ENCODE measurements around the gene TAPBPL. TPM values are rescaled to one million over a fixed set of nuclear protein-coding genes. Genes with fewer than 3 reads are reported as not detected.

TAPBPL gene
- total and polyA plus RNA-seq, 2 of the 4 experiments (the other 2 are of a cell fraction) = 3.4 to 12.1 TPM

DNA sequence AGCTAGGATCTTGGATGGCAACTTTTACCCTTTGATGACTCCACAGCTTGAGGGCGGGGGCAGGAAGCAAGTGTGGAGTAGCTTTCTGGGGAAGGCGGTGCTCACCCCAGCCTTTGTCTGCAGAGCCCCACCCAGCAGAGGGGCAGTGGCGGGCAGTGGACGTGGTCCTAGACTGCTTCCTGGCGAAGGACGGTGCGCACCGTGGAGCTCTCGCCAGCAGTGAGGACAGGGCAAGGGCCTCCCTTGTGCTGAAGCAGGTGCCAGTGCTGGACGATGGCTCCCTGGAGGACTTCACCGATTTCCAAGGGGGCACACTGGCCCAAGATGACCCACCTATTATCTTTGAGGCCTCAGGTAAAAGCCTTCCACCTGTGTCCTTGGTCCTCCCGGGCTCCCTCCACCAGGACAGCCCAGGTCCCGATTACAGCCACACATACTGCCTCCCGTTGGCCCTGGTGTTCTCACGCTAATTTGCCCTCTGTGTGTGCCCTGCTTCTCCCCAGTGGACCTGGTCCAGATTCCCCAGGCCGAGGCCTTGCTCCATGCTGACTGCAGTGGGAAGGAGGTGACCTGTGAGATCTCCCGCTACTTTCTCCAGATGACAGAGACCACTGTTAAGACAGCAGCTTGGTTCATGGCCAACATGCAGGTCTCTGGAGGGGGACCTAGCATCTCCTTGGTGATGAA is 1.2 kb downstream of the TAPBPL start:
- 91% methylated on average over 7 of the region's 17 CpGs; no CpG with 5 or more reads in 1 of the 2 experiments for WGBS, 2 experiments (ENCODE audit: extremely low coverage in 2 of 2, insufficient read length in 1 of 2)
- peak overlapping the region; percentile 95; the same call in 1 of the 2 replicates for H2BK120ac ChIP-seq (ENCODE audit: low read depth, low read length)
- peak overlapping the region; percentile 99; the same call in 1 of the 2 replicates for H4K5ac ChIP-seq (ENCODE audit: low read depth, low read length)
- in situ Hi-C loops (cut with MboI; ENCODE audit: low sequenced_read_pairs) = loop anchor here (25.0 kb wide), 1 partner anchor 266 kb away; no protein-coding TSS in a partner anchor
- ATAC-seq (ENCODE audit: low read depth) = no peak
- ChIA-PET POLR2A (ENCODE audit: unreplicated experiment) (no interaction called here), CTCF (interaction anchor here (0.5 kb wide), 1 partner anchor 246 kb away, joined by 3 read pairs; no protein-coding TSS in a partner anchor)
- BruUV-seq (replicated peaks) = no TSS peak
- H3K14ac ChIP-seq (replicated peaks; ENCODE audit: low read depth, low read length) = peak overlapping the region; percentile 99
- H3K4me3 ChIP-seq (ENCODE audit: insufficient read depth, low read depth, low read length) = no peak overlapping the region
- peak overlapping the region; percentile 98 for H2AK9ac ChIP-seq (replicated peaks; ENCODE audit: low read depth, low read length, poor library complexity)
- peaks cover 16% of the 10 kb centered on the region for H3K4me1 ChIP-seq (ENCODE audit: control insufficient read depth, insufficient read depth, low read length)
- peak overlapping the region; percentile 98; the same call in 1 of the 2 replicates for H3K27ac ChIP-seq (ENCODE audit: insufficient read depth, low read length)
- peak overlapping the region; percentile 100 for H3K4ac ChIP-seq (ENCODE audit: low read depth, low read length)
- H2AK5ac ChIP-seq (ENCODE audit: low read depth, low read length) = peak overlapping the region; percentile 99
- no peak overlapping the region; the same call in 2 of the 3 replicates for H2BK15ac ChIP-seq (ENCODE audit: low read depth, low read length)
- peaks cover 16 to 37% of the 10 kb centered on the region in 2 experiments for H3K79me1 ChIP-seq (ENCODE audit: low read depth in 1 of 2, low read length in 2 of 2)
- H3K36me3 ChIP-seq (ENCODE audit: control insufficient read depth, insufficient read depth, low read length) = peaks cover 9% of the 10 kb centered on the region
- no peak overlapping the region for H3K56ac ChIP-seq (ENCODE audit: extremely low read depth, insufficient read depth, low read length)
- H4K91ac ChIP-seq (ENCODE audit: insufficient read depth, low read depth, low read length) = peak overlapping the region; percentile 99
- H4K20me1 ChIP-seq (ENCODE audit: insufficient read depth, low read length) = no peaks in the 10 kb centered on the region
- intact Hi-C loops (cut with micrococcal nuclease) = no loop called here
- H2BK5ac ChIP-seq (ENCODE audit: low read depth, low read length, poor library complexity, severe bottlenecking) = peak overlapping the region; percentile 22
- peak overlapping the region; percentile 64 for H2BK20ac ChIP-seq (ENCODE audit: low read depth, low read length)
- TF ChIP-seq, protein P1, sequence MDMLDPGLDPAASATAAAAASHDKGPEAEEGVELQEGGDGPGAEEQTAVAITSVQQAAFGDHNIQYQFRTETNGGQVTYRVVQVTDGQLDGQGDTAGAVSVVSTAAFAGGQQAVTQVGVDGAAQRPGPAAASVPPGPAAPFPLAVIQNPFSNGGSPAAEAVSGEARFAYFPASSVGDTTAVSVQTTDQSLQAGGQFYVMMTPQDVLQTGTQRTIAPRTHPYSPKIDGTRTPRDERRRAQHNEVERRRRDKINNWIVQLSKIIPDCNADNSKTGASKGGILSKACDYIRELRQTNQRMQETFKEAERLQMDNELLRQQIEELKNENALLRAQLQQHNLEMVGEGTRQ (IDR thresholded peaks at IDR 0.05; ENCODE audit: low read depth, low read length) = no peak
- TF ChIP-seq NFE2L2 (IDR thresholded peaks at IDR 0.05; ENCODE audit: low read depth, low read length) = no peak
- no peaks in the 10 kb centered on the region for H3K9me3 ChIP-seq (ENCODE audit: control insufficient read depth, insufficient read depth, low read length)
- peaks cover 20% of the 10 kb centered on the region for H3K9me1 ChIP-seq (ENCODE audit: insufficient read depth, low read length)
- peak overlapping the region; percentile 99; the same call in 1 of the 2 replicates for H3K23ac ChIP-seq (ENCODE audit: low read depth, low read length)
- H3K18ac ChIP-seq (ENCODE audit: low read depth, low read length) = no peak overlapping the region
- dilution Hi-C loops (cut with HindIII; ENCODE audit: low sequenced_read_pairs, unreplicated experiment) = no loop called here
- peak overlapping the region; percentile 87; the same call in 1 of the 2 replicates for H3K4me2 ChIP-seq (ENCODE audit: low read depth, low read length)
- H2AFZ ChIP-seq (replicated peaks; ENCODE audit: low read length, poor library complexity) = peak overlapping the region; percentile 95
- H4K8ac ChIP-seq (ENCODE audit: low read depth in 2 of 2, low read length in 2 of 2) = peak overlapping the region; percentile 94 to 100; a peak in 3 of 4 replicates
- H3K27me3 ChIP-seq (ENCODE audit: control insufficient read depth, insufficient read depth, low read length) = no peaks in the 10 kb centered on the region
- no peak for DNase-seq
- no peak overlapping the region for H3K9ac ChIP-seq (ENCODE audit: low read depth, low read length)
